Testis (tissue), 2 donors: ENCODE data around the gene KCTD1.

Experiments
- CTCF ChIP-seq, 3 experiments: fragments of 450-650 bp in 2 of 3; fragments of 200-600 bp in 1 of 3; sonication (generic) in 1 of 3; IDR thresholded peaks; one replicate each; pipeline ENCODE4 v1.5.1; 2016 to 2019; ENCODE audit warnings: antibody characterized with exemption in 3 of 3, mild to moderate bottlenecking in 2 of 3, moderate library complexity in 1 of 3
- POLR2A ChIP-seq: fragments of 450-650 bp; IDR thresholded peaks from one replicate; pipeline ENCODE4 v1.6.1; 2017; ENCODE audit warnings: antibody characterized with exemption, mild to moderate bottlenecking, moderate library complexity

- TF ChIP-seq POLR2A (no peak), CTCF (IDR thresholded peaks at IDR 0.05) (no peak)
These were observed 82.9 kb downstream of the KCTD1 start for GRCh38 chr18:26465431-26465830.
